GM15510 (cell line): ENCODE results near the gene ARAP1.

Source experiments
- POLR2A ChIP-seq: IDR thresholded peaks from 3 replicates; pipeline ENCODE4 v1.6.1; 2011; ENCODE audit warnings: borderline replicate concordance; ENCODE audit not compliant: insufficient read length; ENCODE audit errors: extremely low read depth

The ARAP1 gene

DNA sequence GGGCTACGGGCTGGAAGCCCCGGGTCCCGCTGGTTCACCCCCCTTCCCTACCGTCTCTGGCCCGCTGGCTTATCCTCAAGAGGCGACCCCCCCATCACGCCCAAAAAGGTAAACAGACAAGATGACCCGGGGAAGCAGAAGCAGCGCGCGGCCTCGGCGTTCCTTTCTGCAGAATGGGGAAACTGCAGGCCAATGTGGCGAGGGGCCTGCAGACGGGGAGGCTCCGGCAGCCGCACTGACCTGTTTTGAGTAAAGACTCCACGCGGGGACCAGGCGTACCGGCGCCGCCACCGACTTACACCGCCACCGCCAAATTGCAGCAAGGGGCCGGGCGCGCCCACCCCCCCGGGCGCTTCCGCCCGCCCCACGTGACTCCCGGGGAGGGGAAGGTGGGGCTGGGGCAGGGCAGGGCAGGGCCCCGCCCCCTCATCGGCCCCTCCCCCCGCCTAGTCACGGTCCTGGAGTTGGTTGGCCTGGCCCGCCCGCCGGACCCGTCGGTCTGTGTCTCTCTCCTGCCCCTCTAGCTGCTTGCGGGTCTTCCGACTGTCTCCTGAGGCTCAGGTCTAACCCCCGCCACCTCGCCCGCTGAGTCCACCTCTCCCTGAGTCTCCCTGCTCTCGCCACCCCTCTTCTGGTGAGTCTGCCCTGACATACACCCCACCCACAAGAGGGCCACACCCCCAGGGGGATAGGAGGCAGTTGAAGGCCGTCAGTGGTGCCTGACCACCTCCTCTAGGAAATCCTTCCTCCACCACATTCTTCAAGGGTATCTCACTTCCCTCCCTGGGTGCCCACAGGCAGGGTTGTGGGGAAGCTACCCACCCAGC, at the start of gene ARAP1:
Gene ARAP1, minus strand, starts transcription at position 321 of the 827 bp plus-strand sequence. CDS start 25,280 bp downstream, outside the sequence.
- peak; percentile 58 for TF ChIP-seq POLR2A

DNA sequence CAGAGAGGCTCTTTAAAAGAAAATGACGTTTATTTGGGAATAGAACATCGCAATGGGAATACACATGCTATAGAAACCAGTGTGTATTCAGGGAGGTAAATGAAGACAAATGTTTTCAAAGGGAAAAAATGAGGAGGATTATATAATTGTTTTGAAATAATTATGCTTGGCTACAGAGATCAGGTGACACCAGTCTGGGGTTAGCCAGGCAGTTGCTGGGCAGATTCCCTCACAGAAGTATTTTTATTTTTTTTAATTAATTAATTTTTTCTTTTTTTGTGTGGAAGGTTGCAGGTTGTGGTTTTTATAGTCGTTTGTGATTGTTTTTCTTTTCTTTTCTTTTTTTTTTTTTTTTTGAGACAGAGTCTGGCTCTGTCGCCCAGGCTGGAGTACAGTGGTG, 47.2 kb upstream of the ARAP1 start:
- no peak for TF ChIP-seq POLR2A

DNA sequence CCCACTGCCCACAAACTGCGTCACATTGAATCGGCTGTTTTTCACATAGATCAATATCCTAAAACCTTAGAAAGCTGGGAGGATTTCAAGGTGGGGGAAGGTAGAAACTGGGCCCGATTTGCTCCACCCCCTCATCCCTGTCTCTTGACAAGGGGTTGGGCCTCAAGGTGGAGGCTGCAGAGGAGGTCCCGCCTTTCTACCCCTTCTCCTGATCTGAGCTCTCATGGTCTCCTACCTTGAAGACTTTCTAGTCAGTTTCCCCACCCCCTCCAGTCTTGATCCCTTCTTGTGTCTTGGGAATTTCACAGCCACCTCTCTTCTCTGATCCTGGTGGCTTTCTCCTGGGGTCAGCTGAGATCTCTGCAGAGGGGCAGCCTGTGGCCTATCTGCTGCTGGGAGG, 46.2 kb upstream of the ARAP1 start:
- no peak for TF ChIP-seq POLR2A

GRCh38 chr11:72793425-72794367, 41.5 kb upstream of the ARAP1 start, which contains the start of gene STARD10:
TSS of gene STARD10 (minus strand) at chr11:72794047. CDS start at chr11:72781181, 12,866 bp downstream.
- TF ChIP-seq POLR2A: peak; percentile 51

DNA sequence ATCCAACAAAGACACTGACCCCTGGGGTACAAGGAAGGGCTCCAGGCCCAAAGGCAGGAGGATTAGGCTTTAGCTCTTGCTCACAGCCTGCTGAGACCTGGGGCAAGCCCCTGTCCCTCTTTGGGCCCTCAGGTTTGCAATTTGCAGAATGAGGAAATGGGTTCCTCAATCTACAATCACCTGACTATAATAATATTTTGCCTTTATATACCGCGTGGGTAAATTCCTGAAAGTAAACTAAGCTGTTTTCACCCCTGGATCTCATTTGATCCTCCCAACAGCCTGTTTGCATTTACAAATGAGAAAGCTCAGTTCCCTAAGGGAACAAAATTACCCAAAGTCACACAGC, 40.8 kb upstream of the ARAP1 start:
- no peak for TF ChIP-seq POLR2A

DNA sequence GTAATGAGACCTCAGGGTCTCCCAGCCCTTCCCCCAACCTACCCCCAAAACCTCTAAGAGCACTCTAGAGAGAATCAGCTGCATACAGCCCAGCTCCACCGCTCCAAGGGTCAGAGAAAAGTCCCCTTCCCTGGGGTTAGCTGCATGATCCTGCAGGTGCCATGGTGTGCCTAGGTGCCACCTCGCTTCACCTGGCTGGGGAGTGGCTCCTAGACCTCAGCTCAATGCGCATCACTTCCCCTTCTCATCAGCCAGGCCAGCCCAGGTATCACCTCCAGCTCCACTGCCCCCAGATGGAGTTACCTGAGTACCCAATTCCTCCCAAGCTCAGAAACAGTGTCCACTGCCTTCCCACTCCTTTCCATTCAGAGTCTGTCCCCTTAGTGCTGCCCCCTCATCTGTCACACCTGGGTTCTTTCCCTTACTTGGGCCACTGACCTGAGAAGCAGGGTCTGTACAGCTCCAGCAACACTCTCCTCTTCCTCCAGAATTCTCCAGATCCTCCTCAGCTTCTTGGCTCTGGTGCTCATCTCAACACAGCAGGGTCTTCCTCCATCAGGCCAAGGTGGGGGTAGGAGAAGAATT, 40.3 kb upstream of the ARAP1 start:
- no peak for TF ChIP-seq POLR2A

DNA sequence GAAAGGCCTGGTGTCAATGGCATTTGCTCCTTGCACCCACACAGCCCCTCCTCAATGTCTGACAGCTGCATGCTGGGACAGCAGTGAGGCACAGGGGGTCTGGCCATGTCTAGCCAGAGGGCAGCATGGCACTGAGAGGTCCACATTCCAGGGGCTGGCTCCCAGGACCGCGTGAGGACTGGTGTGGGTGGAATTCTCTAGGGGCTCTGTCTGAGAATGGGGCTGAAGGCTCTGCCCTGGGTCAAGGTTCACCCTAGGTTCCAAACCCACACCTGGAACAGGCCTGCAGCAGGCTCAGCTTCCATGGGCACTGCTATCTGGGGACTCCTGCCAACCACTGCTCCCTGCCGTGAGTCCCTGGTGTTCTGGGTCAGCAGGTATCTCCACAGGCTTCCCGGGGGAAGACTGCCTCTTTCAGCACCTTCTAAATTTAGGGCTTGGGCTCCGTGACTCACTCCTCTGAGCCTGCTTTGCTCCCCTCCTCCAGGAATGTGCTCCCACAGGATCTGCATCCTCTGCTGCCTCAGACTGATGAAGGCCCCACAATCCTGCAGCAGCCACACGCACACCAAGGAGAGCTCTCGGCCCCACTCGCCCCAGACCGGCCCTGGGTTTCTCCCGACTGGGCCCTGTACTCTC, 37.4 kb upstream of the ARAP1 start:
- no peak for TF ChIP-seq POLR2A

- TF ChIP-seq POLR2A: no peak
Measured at GRCh38 chr11:72788241-72788640, 36.0 kb upstream of the ARAP1 start.

DNA sequence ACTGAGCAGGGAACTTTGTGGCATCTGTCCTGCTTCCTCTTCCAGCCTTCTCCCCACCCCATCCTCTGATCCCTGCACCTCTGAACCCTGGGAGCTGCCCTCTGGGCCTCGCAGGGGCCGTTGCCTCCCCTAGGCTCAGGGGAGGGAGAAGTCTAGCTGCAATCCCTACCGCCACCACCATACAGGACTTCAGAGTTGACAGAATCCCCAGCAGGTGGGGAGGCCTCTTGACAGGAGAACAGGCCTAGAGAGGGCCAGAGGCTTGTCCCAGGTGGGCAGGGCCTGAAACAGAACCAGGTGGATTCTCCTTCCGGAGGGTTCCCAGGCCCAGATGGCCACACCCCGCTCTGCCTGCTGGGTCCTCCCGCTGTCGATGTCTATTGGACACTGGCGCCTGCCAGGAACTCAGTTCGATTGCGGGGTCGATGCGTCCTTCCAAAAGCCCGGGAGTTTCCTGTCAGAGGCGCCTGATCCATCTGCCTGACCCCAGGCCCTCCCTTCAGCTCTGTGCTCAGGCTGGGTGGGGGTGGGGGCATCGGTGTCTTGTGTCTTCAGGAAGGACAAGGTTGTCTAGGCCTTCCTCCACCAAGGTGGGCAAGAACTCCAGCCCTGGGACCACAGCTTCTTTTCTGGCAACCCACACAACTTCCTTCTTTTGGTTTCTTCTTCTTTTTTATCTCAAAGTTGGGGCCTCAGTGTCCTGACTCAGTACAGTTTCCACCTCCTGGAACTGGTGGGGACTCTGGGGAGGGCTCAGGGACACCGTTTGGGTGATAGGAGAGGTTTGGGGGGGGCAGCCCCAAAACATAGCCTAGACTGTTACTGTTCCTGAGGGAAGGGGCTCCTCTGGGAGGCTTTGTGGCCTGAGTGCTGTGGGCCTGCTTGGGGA, 35.3 kb upstream of the ARAP1 start:
- TF ChIP-seq POLR2A: no peak

DNA sequence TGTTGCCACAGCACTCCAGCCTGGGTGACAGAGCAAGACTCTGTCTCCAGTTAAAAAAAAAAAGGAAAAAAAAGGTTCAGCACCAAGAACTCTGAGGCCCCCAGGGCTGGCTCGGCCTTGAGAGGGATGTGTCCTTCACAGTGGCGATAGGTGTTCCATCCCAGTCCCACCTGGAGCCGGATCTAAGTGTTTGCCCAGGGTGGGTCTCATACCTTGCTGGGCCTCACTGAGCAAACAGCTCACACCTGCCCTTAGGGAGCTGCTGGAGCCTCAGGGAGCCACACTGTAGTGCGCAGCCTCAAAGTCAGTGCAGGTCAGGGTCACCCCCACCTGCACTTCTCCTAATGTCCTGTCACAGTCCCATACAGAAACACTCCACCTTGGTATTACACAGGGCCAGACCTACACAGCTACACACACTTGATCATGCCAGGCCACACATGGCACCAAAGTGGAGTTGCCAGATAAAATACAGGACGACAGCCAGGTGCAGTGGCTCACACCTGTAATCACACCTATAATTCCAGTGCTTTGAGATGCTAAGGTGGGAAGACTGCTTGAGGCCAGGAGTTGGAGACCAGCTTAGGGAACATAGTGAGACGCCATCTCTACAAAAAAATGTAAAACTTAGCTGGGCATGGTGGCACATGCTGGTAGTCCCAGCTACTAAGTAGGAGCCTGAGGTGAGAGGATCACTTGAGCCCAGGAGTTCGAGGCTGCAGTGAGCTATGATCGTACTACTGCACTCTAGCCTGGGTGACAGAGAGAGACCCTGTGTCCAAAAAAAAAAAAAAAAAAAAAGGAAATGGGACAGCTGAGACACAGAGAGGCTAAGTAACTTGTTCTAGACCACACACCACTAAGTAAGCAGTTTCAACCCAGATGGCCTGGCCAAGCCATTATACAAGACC, 34.4 kb upstream of the ARAP1 start:
- TF ChIP-seq POLR2A: no peak

DNA sequence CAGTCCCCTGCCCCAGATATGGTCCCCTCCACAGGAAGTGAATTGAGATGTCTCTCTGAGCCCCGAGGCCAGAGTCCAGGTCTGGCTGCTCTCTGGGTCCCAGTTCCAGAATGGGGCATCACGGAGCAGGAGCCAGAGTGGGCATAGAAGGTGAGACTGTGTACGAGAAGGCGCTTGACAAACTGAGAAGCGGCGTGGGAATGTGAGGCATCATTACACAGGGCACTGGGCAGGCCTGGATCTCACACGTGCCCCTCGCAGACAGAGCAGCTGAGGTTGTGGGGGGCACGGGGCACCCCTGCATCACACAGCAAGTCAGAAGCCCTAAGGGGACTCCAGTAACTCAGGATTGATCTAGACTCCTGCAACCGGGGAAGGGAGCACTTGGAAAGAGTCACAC, 32.5 kb upstream of the ARAP1 start:
- no peak for TF ChIP-seq POLR2A

DNA sequence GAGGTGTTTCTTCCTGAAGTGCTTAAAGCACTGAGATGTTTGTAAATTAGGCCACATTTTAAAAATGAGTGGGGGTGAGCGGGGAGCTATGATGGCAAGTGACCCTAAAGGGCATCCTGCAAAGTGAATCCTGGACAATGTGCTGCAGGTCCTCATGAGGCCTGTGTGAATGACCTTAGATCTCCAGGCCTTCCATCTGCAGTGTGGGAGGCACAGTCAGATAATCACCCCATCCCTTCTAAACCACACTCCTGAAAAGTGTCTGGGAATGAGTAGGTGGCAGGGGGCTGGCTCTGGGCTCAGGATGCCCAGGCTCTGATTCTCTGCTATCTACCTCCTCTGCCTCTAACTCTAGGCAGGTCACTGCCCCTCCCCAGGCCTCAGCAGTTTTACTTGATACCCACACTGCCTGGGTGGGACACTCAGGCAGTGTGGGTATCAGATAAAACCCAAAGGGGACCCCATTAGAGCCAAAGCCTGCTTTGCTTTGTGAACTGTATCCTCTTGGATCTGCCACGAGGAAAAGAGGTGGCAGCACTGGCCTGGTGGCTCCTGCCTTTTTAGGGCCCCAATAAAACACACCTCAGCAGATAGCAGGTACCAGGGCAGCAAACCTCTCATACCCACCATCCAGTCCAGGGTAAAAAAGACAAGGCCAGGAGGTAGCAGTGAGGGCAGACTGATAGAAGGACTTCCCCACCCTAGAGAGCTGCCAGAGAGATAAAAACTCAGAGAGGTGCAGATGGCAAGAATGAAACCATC, 31.1 kb upstream of the ARAP1 start:
- no peak for TF ChIP-seq POLR2A
